ENCODE data around the gene IRGQ. TPM values are rescaled to one million over a fixed set of nuclear protein-coding genes. Genes with fewer than 3 reads are reported as not detected.

Gene IRGQ, protein sequence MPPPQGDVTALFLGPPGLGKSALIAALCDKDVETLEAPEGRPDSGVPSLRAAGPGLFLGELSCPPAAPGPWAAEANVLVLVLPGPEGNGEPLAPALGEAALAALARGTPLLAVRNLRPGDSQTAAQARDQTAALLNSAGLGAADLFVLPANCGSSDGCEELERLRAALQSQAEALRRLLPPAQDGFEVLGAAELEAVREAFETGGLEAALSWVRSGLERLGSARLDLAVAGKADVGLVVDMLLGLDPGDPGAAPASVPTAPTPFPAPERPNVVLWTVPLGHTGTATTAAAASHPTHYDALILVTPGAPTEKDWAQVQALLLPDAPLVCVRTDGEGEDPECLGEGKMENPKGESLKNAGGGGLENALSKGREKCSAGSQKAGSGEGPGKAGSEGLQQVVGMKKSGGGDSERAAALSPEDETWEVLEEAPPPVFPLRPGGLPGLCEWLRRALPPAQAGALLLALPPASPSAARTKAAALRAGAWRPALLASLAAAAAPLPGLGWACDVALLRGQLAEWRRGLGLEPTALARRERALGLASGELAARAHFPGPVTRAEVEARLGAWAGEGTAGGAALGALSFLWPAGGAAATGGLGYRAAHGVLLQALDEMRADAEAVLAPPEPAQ
- total RNA-seq (2022) (21.0 and 26.5 TPM in 2 replicates), Bru-seq, nascent RNA (percentile 78 among the genes with signal in this experiment), BruChase-seq, experiment 1, labeled RNA remaining after a 6-hour chase (percentile 89 among the genes with signal in this experiment), BruChase-seq, experiment 2, labeled RNA remaining after a 2-hour chase (percentile 91 among the genes with signal in this experiment)
- long read RNA-seq, full-length matches to known transcripts = 12 of 12 reads
- long read RNA-seq, partial matches to known transcripts = 0 of 12 reads
- long read RNA-seq, other reads (novel, unspliced or antisense) = 0 of 12 reads

- H3K36me3 Mint-ChIP-seq (ENCODE audit: insufficient read depth, unreplicated experiment) = peaks cover 41% of the 10 kb centered on the region
- intact Hi-C loops (cut with micrococcal nuclease) = loop anchor here (1.0 to 5.0 kb wide), 5 partner anchors 21 to 186 kb away; partner anchors contain the start of genes KCNN4, PINLYP, XRCC1 and ZNF575
- no peaks in the 10 kb centered on the region for H3K27me3 Mint-ChIP-seq (ENCODE audit: insufficient read depth, unreplicated experiment)
- BruUV-seq (replicated peaks) = no TSS peak
- CTCF ChIA-PET = interaction anchor here (0.6 to 2.1 kb wide), 8 partner anchors 41 to 449 kb away, joined by 3 to 13 read pairs (median 4); no protein-coding TSS in a partner anchor
- DNase-seq (ENCODE audit: unreplicated experiment) = peak; percentile 100
- H3K27ac Mint-ChIP-seq (ENCODE audit: low read depth, unreplicated experiment) = peak within 1 kb of the TSS; percentile 99
- peak within 1 kb of the TSS; percentile 99 for H3K4me3 Mint-ChIP-seq (ENCODE audit: unreplicated experiment)
- POLR2A ChIA-PET = interaction anchor here (0.6 to 5.4 kb wide), 32 partner anchors 8 to 1149 kb away, joined by 3 to 75 read pairs (median 4); partner anchors contain the start of genes ETHE1, PINLYP, PLAUR and SMG9
- TF ChIP-seq, protein P1, sequence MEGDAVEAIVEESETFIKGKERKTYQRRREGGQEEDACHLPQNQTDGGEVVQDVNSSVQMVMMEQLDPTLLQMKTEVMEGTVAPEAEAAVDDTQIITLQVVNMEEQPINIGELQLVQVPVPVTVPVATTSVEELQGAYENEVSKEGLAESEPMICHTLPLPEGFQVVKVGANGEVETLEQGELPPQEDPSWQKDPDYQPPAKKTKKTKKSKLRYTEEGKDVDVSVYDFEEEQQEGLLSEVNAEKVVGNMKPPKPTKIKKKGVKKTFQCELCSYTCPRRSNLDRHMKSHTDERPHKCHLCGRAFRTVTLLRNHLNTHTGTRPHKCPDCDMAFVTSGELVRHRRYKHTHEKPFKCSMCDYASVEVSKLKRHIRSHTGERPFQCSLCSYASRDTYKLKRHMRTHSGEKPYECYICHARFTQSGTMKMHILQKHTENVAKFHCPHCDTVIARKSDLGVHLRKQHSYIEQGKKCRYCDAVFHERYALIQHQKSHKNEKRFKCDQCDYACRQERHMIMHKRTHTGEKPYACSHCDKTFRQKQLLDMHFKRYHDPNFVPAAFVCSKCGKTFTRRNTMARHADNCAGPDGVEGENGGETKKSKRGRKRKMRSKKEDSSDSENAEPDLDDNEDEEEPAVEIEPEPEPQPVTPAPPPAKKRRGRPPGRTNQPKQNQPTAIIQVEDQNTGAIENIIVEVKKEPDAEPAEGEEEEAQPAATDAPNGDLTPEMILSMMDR (IDR thresholded peaks at IDR 0.05; ENCODE audit: unreplicated experiment) = no peak
- peaks cover 24% of the 10 kb centered on the region for H3K4me1 Mint-ChIP-seq (ENCODE audit: insufficient read depth, unreplicated experiment)
- no peaks in the 10 kb centered on the region for H3K9me3 Mint-ChIP-seq (ENCODE audit: unreplicated experiment)
These were observed at the start of gene IRGQ, which contains the start of gene ZNF576 for GRCh38 chr19:43595999-43596841. TSS of gene IRGQ (minus strand) at chr19:43596134. CDS start at chr19:43595338, 796 bp downstream. TSS of gene ZNF576 (plus strand) at chr19:43596595. CDS start at chr19:43597109, 514 bp downstream.

GRCh38 chr19:43644181-43644580, 48.2 kb upstream of the IRGQ start:
- Mint-ChIP-seq H3K27me3 (ENCODE audit: insufficient read depth, unreplicated experiment) (peaks cover 18% of the 10 kb centered on the region), H3K27ac (ENCODE audit: low read depth, unreplicated experiment) (no peak overlapping the region), H3K9me3 (ENCODE audit: unreplicated experiment) (no peaks in the 10 kb centered on the region), H3K36me3 (ENCODE audit: insufficient read depth, unreplicated experiment) (peaks cover 14% of the 10 kb centered on the region), H3K4me1 (ENCODE audit: insufficient read depth, unreplicated experiment) (peaks cover 9% of the 10 kb centered on the region), H3K4me3 (ENCODE audit: unreplicated experiment) (no peak overlapping the region)
- BruUV-seq (replicated peaks) = no TSS peak
- ChIA-PET POLR2A (interaction anchor here (0.6 kb wide), 1 partner anchor 13 kb away, joined by 3 read pairs; no protein-coding TSS in a partner anchor), CTCF (interaction anchor here (1.2 kb wide), 1 partner anchor 50 kb away, joined by 4 read pairs; no protein-coding TSS in a partner anchor)
- DNase-seq (ENCODE audit: unreplicated experiment) = no peak
- intact Hi-C loops (cut with micrococcal nuclease) = no loop called here
- TF ChIP-seq, protein P1 (IDR thresholded peaks at IDR 0.05; ENCODE audit: unreplicated experiment) = no peak

GRCh38 chr19:43643326-43643725, 47.4 kb upstream of the IRGQ start:
- Mint-ChIP-seq H3K27me3 (ENCODE audit: insufficient read depth, unreplicated experiment) (peaks cover 26% of the 10 kb centered on the region), H3K9me3 (ENCODE audit: unreplicated experiment) (no peaks in the 10 kb centered on the region), H3K4me3 (ENCODE audit: unreplicated experiment) (no peak overlapping the region), H3K36me3 (ENCODE audit: insufficient read depth, unreplicated experiment) (peaks cover 11% of the 10 kb centered on the region), H3K4me1 (ENCODE audit: insufficient read depth, unreplicated experiment) (peaks cover 16% of the 10 kb centered on the region), H3K27ac (ENCODE audit: low read depth, unreplicated experiment) (no peak overlapping the region)
- intact Hi-C loops (cut with micrococcal nuclease) = no loop called here
- TF ChIP-seq, protein P1 (IDR thresholded peaks at IDR 0.05; ENCODE audit: unreplicated experiment) = no peak
- ChIA-PET CTCF (interaction anchor here (3.5 kb wide), 1 partner anchor 9 kb away, joined by 16 read pairs; no protein-coding TSS in a partner anchor), POLR2A (no interaction called here)
- no peak for DNase-seq (ENCODE audit: unreplicated experiment)
- BruUV-seq (replicated peaks) = no TSS peak
